ENCODE data around the gene ADGRF3.
"Not testable (repeated sequence)": the region's sequence is repeated elsewhere in the genome, so short reads cannot be mapped to it uniquely, and the experiment has no call there.

Gene ADGRF3

GRCh38 chr2:26336719-26337118 is 9.9 kb downstream of the ADGRF3 start:
- no peak for DNase-seq (ENCODE audit: insufficient read length, low spot score)
- no peak for TF ChIP-seq PAX5 (IDR thresholded peaks at IDR 0.05; ENCODE audit: insufficient read depth, low read length, severe bottlenecking)
- no peak for TF ChIP-seq POLR2AphosphoS5 (IDR thresholded peaks at IDR 0.05; ENCODE audit: low read depth, low read length)
- no peak for TF ChIP-seq POLR2A (IDR thresholded peaks at IDR 0.05; ENCODE audit: low read depth, low read length)
- TF ChIP-seq POU2F2 (IDR thresholded peaks at IDR 0.05; ENCODE audit: low read depth, low read length), result no peak
- TF ChIP-seq TAF1 (IDR thresholded peaks at IDR 0.05; ENCODE audit: low read depth, low read length), result no peak
- no peak for TF ChIP-seq SPI1 (IDR thresholded peaks at IDR 0.05; ENCODE audit: low read depth, low read length)
- no peak for FAIRE-seq

- FAIRE-seq (no peak), DNase-seq (ENCODE audit: insufficient read length, low spot score) (no peak)
- TF ChIP-seq TAF1 (IDR thresholded peaks at IDR 0.05; ENCODE audit: low read depth, low read length) (no peak), POLR2A (IDR thresholded peaks at IDR 0.05; ENCODE audit: low read depth, low read length) (no peak), POU2F2 (IDR thresholded peaks at IDR 0.05; ENCODE audit: low read depth, low read length) (no peak), SPI1 (IDR thresholded peaks at IDR 0.05; ENCODE audit: low read depth, low read length) (no peak), PAX5 (IDR thresholded peaks at IDR 0.05; ENCODE audit: insufficient read depth, low read length, severe bottlenecking) (no peak)
These were observed 11.4 kb downstream of the ADGRF3 start for GRCh38 chr2:26335231-26335630.

- DNase-seq (ENCODE audit: insufficient read length, low spot score) (no peak), FAIRE-seq (no peak)
These were observed 13.3 kb downstream of the ADGRF3 start for GRCh38 chr2:26333293-26333692.

GRCh38 chr2:26331321-26331720 is 15.3 kb downstream of the ADGRF3 start:
- not testable (repeated sequence) for FAIRE-seq; DNase-seq (ENCODE audit: insufficient read length, low spot score)

More at GRCh38 chr2:26333293-26333692, 13.3 kb downstream of the ADGRF3 start:
- TF ChIP-seq POU2F2 (IDR thresholded peaks at IDR 0.05; ENCODE audit: low read depth, low read length) (no peak), POLR2A (IDR thresholded peaks at IDR 0.05; ENCODE audit: low read depth, low read length) (no peak), POLR2AphosphoS5 (IDR thresholded peaks at IDR 0.05; ENCODE audit: low read depth, low read length) (no peak)

- TF ChIP-seq SPI1 (IDR thresholded peaks at IDR 0.05; ENCODE audit: low read depth, low read length) (no peak), POLR2AphosphoS5 (IDR thresholded peaks at IDR 0.05; ENCODE audit: low read depth, low read length) (no peak), TAF1 (IDR thresholded peaks at IDR 0.05; ENCODE audit: low read depth, low read length) (no peak), PAX5 (IDR thresholded peaks at IDR 0.05; ENCODE audit: insufficient read depth, low read length, severe bottlenecking) (no peak), POU2F2 (IDR thresholded peaks at IDR 0.05; ENCODE audit: low read depth, low read length) (no peak), POLR2A (IDR thresholded peaks at IDR 0.05; ENCODE audit: low read depth, low read length) (no peak)
- DNase-seq (ENCODE audit: insufficient read length, low spot score), result no peak
- no peak for FAIRE-seq
These were observed 16.0 kb downstream of the ADGRF3 start for GRCh38 chr2:26330604-26331003.

- no peak for TF ChIP-seq POLR2AphosphoS5 (IDR thresholded peaks at IDR 0.05; ENCODE audit: low read depth, low read length)
- TF ChIP-seq POU2F2 (IDR thresholded peaks at IDR 0.05; ENCODE audit: low read depth, low read length), result no peak; the same call in 1 of the 2 replicates
- TF ChIP-seq POLR2A (IDR thresholded peaks at IDR 0.05; ENCODE audit: low read depth, low read length), result no peak
- TF ChIP-seq TAF1 (IDR thresholded peaks at IDR 0.05; ENCODE audit: low read depth, low read length), result no peak
- TF ChIP-seq SPI1 (IDR thresholded peaks at IDR 0.05; ENCODE audit: low read depth, low read length), result no peak
- no peak for TF ChIP-seq PAX5 (IDR thresholded peaks at IDR 0.05; ENCODE audit: insufficient read depth, low read length, severe bottlenecking)
- FAIRE-seq, result peak; percentile 95
- peak; percentile 48 for DNase-seq (ENCODE audit: insufficient read length, low spot score)
These were observed 16.5 kb downstream of the ADGRF3 start for GRCh38 chr2:26330114-26330549.

GRCh38 chr2:26329083-26329482 is 17.5 kb downstream of the ADGRF3 start:
- not testable (repeated sequence) for FAIRE-seq; DNase-seq (ENCODE audit: insufficient read length, low spot score)

GRCh38 chr2:26327291-26328272 is 19.0 kb downstream of the ADGRF3 start:
- FAIRE-seq, result no peak
- DNase-seq (ENCODE audit: insufficient read length, low spot score), result no peak
- TF ChIP-seq TAF1 (IDR thresholded peaks at IDR 0.05; ENCODE audit: low read depth, low read length) (no peak), POLR2A (IDR thresholded peaks at IDR 0.05; ENCODE audit: low read depth, low read length) (no peak), POLR2AphosphoS5 (IDR thresholded peaks at IDR 0.05; ENCODE audit: low read depth, low read length) (no peak), SPI1 (IDR thresholded peaks at IDR 0.05; ENCODE audit: low read depth, low read length) (no peak), POU2F2 (IDR thresholded peaks at IDR 0.05; ENCODE audit: low read depth, low read length) (no peak), PAX5 (IDR thresholded peaks at IDR 0.05; ENCODE audit: insufficient read depth, low read length, severe bottlenecking) (no peak)

GRCh38 chr2:26326514-26326913 is 20.1 kb downstream of the ADGRF3 start:
- no peak for DNase-seq (ENCODE audit: insufficient read length, low spot score)
- no peak for TF ChIP-seq SPI1 (IDR thresholded peaks at IDR 0.05; ENCODE audit: low read depth, low read length)
- no peak for TF ChIP-seq PAX5 (IDR thresholded peaks at IDR 0.05; ENCODE audit: insufficient read depth, low read length, severe bottlenecking)
- no peak for TF ChIP-seq POLR2A (IDR thresholded peaks at IDR 0.05; ENCODE audit: low read depth, low read length)
- no peak for TF ChIP-seq POU2F2 (IDR thresholded peaks at IDR 0.05; ENCODE audit: low read depth, low read length)
- TF ChIP-seq TAF1 (IDR thresholded peaks at IDR 0.05; ENCODE audit: low read depth, low read length), result no peak
- TF ChIP-seq POLR2AphosphoS5 (IDR thresholded peaks at IDR 0.05; ENCODE audit: low read depth, low read length), result no peak
- no peak for FAIRE-seq

- no peak for DNase-seq (ENCODE audit: insufficient read length, low spot score)
- no peak for FAIRE-seq
- TF ChIP-seq SPI1 (IDR thresholded peaks at IDR 0.05; ENCODE audit: low read depth, low read length), result no peak
- TF ChIP-seq PAX5 (IDR thresholded peaks at IDR 0.05; ENCODE audit: insufficient read depth, low read length, severe bottlenecking), result no peak
- TF ChIP-seq POLR2A (IDR thresholded peaks at IDR 0.05; ENCODE audit: low read depth, low read length), result no peak
- no peak for TF ChIP-seq POLR2AphosphoS5 (IDR thresholded peaks at IDR 0.05; ENCODE audit: low read depth, low read length)
- no peak for TF ChIP-seq TAF1 (IDR thresholded peaks at IDR 0.05; ENCODE audit: low read depth, low read length)
- TF ChIP-seq POU2F2 (IDR thresholded peaks at IDR 0.05; ENCODE audit: low read depth, low read length), result no peak
These were observed 20.7 kb downstream of the ADGRF3 start for GRCh38 chr2:26325851-26326250.
